ENCODE data around the gene ASXL2.

DNA sequence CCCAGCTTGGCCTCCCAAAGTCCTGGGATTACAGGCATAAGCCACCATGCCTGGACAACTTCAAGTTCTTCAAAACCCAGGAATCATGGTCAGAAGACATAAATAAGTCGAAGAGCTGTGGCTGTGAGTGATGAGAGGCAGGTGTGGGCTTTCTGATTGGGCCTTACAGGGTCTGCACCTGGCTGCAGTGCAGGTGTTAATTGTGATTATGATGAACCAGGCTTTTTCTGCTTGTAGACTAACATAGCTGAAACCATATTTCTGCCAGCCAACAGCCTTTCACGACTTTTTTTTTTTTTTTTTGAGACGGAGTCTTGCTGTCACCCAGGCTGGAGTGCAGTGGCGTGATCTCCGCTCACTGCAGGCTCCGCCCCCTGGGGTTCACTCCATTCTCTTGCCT is 190.1 kb downstream of the ASXL2 start:
- TF ChIP-seq YY1 (IDR thresholded peaks at IDR 0.05; ENCODE audit: insufficient read depth, insufficient read length), result no peak
- no peak for TF ChIP-seq ZNF274 (IDR thresholded peaks at IDR 0.05; ENCODE audit: low read depth, low read length)
- no peak for TF ChIP-seq SUZ12 (IDR thresholded peaks at IDR 0.05; ENCODE audit: extremely low read depth, insufficient read depth, insufficient read length)

All from NT2/D1 (cell line).